GM23338 (cell line): Measurements from ENCODE around the gene NME9.

ENCODE experiments used
- CREB1 ChIP-seq: fragments of 250-450 bp; sonication (Bioruptor Pico); IDR thresholded peaks from 2 replicates; pipeline ENCODE4 v1.5.0; 2020; ENCODE audit warnings: low read depth, mild to moderate bottlenecking, moderate library complexity
- CTCF ChIP-seq, 2 experiments: fragments of 200-600 bp in 1 of 2; sonication (generic) in 1 of 2; conservative IDR thresholded peaks; 2 replicates each; pipeline versions ENCODE4 v1.5.1 to v1.6.1; 2016 to 2017; ENCODE audit warnings: antibody characterized with exemption in 2 of 2, low read depth in 2 of 2, mild to moderate bottlenecking in 2 of 2, moderate library complexity in 1 of 2
- EZH2 ChIP-seq: fragments of 200-600 bp; sonication (generic); IDR thresholded peaks from one replicate; pipeline ENCODE4 v1.8.0; 2017; ENCODE audit warnings: antibody characterized with exemption, mild to moderate bottlenecking, low read depth; ENCODE audit not compliant: unreplicated experiment
- EZH2phosphoT487 ChIP-seq: fragments of 200-600 bp; sonication (generic); IDR thresholded peaks from one replicate; pipeline ENCODE4 v1.8.1; 2018; ENCODE audit warnings: antibody characterized with exemption; ENCODE audit not compliant: unreplicated experiment
- POLR2AphosphoS5 ChIP-seq: IDR thresholded peaks from 2 replicates; pipeline ENCODE4 v1.6.1; 2016; ENCODE audit warnings: antibody characterized with exemption, low read depth
- REST ChIP-seq: IDR thresholded peaks from one replicate; pipeline ENCODE4 v1.6.1; 2018; ENCODE audit warnings: antibody characterized with exemption; ENCODE audit not compliant: unreplicated experiment
- STAT1 ChIP-seq: IDR thresholded peaks from one replicate; pipeline ENCODE4 v1.6.1; 2016; ENCODE audit warnings: antibody characterized with exemption; ENCODE audit not compliant: unreplicated experiment
- TF ChIP-seq, protein P1 (sequence below): IDR thresholded peaks from 2 replicates; pipeline ENCODE4 v1.6.1; 2016; ENCODE audit warnings: antibody characterized with exemption

DNA sequence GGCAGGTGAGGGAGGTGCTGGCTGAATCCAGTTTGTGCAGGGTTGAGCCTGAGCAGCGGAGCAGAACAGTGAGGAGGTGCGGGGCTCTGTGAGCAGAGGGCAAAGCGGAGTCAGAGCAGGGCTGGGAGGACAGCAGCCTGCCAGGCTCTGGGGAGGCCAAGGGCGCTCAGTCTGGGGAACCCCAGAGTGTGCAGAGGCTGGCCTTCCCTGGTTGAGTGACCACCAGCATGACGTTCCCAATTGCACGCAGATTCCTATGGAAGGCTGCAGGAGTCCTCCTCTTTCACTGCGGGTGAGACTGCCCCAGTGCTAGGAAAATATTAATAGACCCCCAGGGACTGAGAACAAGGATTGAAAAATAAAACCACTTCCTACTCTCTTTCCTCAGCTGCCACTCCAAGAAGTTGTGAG is 31.9 kb upstream of the NME9 start:
- TF ChIP-seq CTCF (conservative IDR thresholded peaks at IDR 0.05; ENCODE audit: low read depth in 2 of 2) = no peak
- no peak for TF ChIP-seq CREB1
- TF ChIP-seq REST = no peak
- TF ChIP-seq EZH2phosphoT487 = no peak
- no peak for TF ChIP-seq STAT1
- TF ChIP-seq, protein P1, sequence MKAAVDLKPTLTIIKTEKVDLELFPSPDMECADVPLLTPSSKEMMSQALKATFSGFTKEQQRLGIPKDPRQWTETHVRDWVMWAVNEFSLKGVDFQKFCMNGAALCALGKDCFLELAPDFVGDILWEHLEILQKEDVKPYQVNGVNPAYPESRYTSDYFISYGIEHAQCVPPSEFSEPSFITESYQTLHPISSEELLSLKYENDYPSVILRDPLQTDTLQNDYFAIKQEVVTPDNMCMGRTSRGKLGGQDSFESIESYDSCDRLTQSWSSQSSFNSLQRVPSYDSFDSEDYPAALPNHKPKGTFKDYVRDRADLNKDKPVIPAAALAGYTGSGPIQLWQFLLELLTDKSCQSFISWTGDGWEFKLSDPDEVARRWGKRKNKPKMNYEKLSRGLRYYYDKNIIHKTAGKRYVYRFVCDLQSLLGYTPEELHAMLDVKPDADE = no peak
- TF ChIP-seq EZH2 = no peak
- no peak for TF ChIP-seq POLR2AphosphoS5
